Glutamatergic neuron (in vitro differentiated cells): ENCODE results near the gene CAMTA1. TPM values are rescaled to one million over a fixed set of nuclear protein-coding genes. Genes with fewer than 3 reads are reported as not detected.

ENCODE experiments used
- DNase-seq: peaks from one replicate; pipeline ENCODE4 v3.0.0; 2022
- H3K27ac Mint-ChIP-seq: one replicate; pipeline ENCODE4 v1.8.0; 2020; ENCODE audit warnings: mild to moderate bottlenecking, mixed read lengths, inconsistent platforms; ENCODE audit not compliant: unreplicated experiment
- H3K27me3 Mint-ChIP-seq: one replicate; pipeline ENCODE4 v1.8.0; 2020; ENCODE audit warnings: mild to moderate bottlenecking, moderate library complexity, mixed read lengths, inconsistent platforms; ENCODE audit not compliant: unreplicated experiment
- H3K36me3 Mint-ChIP-seq: one replicate; pipeline ENCODE4 v1.8.0; 2020; ENCODE audit warnings: mild to moderate bottlenecking, mixed read lengths, inconsistent platforms; ENCODE audit not compliant: unreplicated experiment
- H3K4me1 Mint-ChIP-seq: one replicate; pipeline ENCODE4 v1.8.0; 2020; ENCODE audit warnings: mild to moderate bottlenecking, low read depth, mixed read lengths, inconsistent platforms; ENCODE audit not compliant: unreplicated experiment
- H3K4me3 Mint-ChIP-seq: one replicate; pipeline ENCODE4 v1.8.0; 2020; ENCODE audit warnings: mild to moderate bottlenecking, mixed read lengths, inconsistent platforms; ENCODE audit not compliant: unreplicated experiment
- H3K9me3 Mint-ChIP-seq: one replicate; pipeline ENCODE4 v1.8.0; 2020; ENCODE audit warnings: mild to moderate bottlenecking, moderate library complexity, mixed read lengths, inconsistent platforms; ENCODE audit not compliant: unreplicated experiment
- total RNA-seq: library from RNA; stranded (reverse); fragmentation: NEBNext Ultra II Directional; extraction: Animal tissue kit (Norgen Biotek cat#: 25700); gene quantifications from one replicate; pipeline ENCODE4 v1.2.1, GENCODE V29; 2021; ENCODE audit not compliant: unreplicated experiment
- TF ChIP-seq, protein P1 (sequence below): fragments of 200-600 bp; sonication (generic); IDR thresholded peaks from one replicate; pipeline ENCODE4 v1.5.0; 2021; ENCODE audit not compliant: partially characterized antibody, unreplicated experiment

Gene CAMTA1
- total RNA-seq, 1 donor from 2014 or later, result 77.2 TPM

DNA sequence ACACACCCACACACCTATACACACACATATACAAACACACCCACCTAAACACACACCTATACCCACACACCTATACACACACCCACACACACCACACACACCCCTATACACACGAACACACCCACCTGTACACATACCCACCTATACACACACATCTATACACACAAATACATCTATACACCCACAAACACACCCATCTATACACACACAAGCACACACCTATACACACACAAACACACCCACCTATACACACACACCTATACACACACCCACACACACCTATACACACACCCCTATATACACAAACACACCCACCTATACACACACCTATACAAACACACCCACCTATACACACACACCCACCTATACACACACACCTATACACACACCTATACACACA, 869.5 kb downstream of the CAMTA1 start:
- no peak overlapping the region for H3K27ac Mint-ChIP-seq
- DNase-seq, result no peak
- peaks cover 4% of the 10 kb centered on the region for H3K4me1 Mint-ChIP-seq
- no peak overlapping the region for H3K4me3 Mint-ChIP-seq
- peaks cover 3% of the 10 kb centered on the region for H3K9me3 Mint-ChIP-seq
- peaks cover 5% of the 10 kb centered on the region for H3K27me3 Mint-ChIP-seq
- TF ChIP-seq, protein P1, sequence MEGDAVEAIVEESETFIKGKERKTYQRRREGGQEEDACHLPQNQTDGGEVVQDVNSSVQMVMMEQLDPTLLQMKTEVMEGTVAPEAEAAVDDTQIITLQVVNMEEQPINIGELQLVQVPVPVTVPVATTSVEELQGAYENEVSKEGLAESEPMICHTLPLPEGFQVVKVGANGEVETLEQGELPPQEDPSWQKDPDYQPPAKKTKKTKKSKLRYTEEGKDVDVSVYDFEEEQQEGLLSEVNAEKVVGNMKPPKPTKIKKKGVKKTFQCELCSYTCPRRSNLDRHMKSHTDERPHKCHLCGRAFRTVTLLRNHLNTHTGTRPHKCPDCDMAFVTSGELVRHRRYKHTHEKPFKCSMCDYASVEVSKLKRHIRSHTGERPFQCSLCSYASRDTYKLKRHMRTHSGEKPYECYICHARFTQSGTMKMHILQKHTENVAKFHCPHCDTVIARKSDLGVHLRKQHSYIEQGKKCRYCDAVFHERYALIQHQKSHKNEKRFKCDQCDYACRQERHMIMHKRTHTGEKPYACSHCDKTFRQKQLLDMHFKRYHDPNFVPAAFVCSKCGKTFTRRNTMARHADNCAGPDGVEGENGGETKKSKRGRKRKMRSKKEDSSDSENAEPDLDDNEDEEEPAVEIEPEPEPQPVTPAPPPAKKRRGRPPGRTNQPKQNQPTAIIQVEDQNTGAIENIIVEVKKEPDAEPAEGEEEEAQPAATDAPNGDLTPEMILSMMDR, result no peak
- no peaks in the 10 kb centered on the region for H3K36me3 Mint-ChIP-seq

DNA sequence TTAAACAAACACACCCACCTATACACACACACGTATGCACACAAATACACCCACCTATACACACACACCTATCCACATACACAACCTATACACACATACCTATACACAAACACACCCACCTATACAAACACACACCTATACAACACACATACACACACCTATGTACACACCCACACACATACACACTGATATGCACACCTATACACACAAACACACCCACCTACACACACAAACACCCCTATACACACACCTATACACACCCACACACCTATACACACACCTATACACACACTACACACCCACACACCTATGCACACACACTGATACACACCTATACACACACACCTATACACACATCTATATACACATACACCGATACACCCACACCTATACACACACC, 870.1 kb downstream of the CAMTA1 start:
- peaks cover 3% of the 10 kb centered on the region for H3K9me3 Mint-ChIP-seq
- H3K27me3 Mint-ChIP-seq, result peaks cover 5% of the 10 kb centered on the region
- H3K36me3 Mint-ChIP-seq, result no peaks in the 10 kb centered on the region
- peak overlapping the region; percentile 53 for H3K4me3 Mint-ChIP-seq
- peaks cover 4% of the 10 kb centered on the region for H3K4me1 Mint-ChIP-seq
- TF ChIP-seq, protein P1, result no peak
- no peak for DNase-seq
- no peak overlapping the region for H3K27ac Mint-ChIP-seq

DNA sequence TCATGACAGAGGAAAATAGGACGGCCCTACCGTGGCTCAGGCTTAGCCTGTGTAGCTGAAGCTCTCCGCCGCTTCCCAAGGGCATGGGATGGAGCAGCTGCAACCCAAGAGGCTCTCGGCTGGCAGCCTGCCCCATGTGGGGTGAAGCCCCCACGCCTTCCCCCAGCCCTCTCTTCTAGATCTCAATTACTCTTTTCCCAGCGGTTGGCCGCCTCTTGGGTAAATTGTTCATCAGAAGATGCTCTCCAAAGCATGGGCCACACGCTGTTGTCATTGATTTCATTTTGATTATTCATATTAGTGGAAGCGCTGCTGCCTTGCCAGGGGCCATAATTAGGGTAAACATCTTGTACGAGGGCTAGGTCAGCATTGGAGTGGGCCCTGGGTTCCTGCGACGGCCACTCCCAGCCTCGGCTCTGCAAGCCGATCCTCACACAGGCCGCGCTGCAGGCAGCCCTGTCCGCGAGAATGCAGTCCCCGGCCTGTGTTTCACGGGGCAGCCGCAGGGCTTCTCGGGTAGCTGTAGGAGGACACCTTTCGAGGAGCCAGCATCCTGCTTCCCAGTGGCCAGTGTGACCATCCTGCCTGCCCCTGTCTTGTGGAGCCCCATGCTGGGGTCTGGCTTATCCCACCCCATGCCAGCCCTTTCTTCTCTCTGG, 871.4 kb downstream of the CAMTA1 start:
- Mint-ChIP-seq H3K36me3 (no peaks in the 10 kb centered on the region), H3K4me3 (no peak overlapping the region), H3K27ac (no peak overlapping the region), H3K27me3 (peaks cover 3% of the 10 kb centered on the region), H3K9me3 (peaks cover 3% of the 10 kb centered on the region), H3K4me1 (peaks cover 4% of the 10 kb centered on the region)
- no peak for DNase-seq
- TF ChIP-seq, protein P1, result no peak

DNA sequence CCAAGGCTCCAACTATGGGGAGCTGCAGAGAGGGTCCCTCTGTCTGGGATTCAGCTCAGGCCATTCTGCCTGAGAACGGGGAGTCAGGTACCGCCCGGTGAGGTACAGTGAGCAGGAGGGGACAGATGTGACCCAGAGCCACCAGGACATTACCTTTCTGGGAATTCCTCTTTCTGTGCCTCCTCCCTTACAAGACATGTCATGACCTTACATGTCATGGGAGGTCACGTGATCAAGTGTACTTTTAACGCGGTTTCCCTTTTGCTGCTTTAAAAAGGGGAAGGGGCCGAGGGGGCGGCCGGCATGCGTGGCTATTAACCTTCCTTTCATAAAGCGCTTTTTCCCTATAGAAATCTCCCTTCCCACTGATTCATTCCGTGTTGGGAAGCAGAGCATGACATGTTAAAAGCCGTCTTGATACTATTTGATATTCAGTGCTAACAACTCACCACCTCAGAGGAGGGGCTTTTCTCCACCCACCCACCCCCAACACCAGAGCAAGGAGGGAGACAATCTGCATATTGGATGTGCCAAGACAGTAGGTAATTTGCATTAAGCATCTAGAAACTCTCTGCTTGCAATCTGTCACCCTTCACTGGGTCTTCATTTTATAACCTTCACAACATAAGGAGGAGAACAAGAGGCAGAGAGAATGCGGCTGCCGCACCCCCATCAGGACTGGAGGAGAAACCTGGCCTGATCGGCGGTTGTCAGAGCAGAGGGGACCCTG, 872.2 kb downstream of the CAMTA1 start:
- TF ChIP-seq, protein P1, result no peak
- DNase-seq, result no peak
- Mint-ChIP-seq H3K4me1 (no peaks in the 10 kb centered on the region), H3K9me3 (peaks cover 6% of the 10 kb centered on the region), H3K4me3 (no peak overlapping the region), H3K27me3 (peaks cover 3% of the 10 kb centered on the region), H3K36me3 (no peaks in the 10 kb centered on the region), H3K27ac (no peak overlapping the region)

DNA sequence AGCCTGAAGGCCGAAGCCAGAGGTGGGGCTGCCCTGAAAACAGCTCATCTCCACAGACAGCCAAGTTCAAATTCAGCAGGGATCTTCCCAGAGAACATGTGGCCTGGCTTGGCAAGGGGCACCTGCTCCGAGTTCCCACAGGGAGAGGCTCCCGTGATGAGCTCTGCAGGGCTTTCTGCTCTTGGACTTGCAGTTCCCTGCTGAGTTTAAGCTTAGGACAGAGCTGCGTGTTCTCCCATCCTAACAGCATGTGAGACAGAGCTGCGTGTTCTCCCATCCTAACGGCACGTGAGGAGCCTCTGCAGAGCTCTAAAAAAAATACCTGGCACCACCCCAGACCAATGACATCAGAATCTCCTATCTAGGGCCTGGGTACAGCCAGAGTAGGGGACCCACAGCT, 872.8 kb downstream of the CAMTA1 start:
- H3K4me3 Mint-ChIP-seq, result no peak overlapping the region
- no peaks in the 10 kb centered on the region for H3K4me1 Mint-ChIP-seq
- TF ChIP-seq, protein P1, result no peak
- no peak for DNase-seq
- H3K27me3 Mint-ChIP-seq, result peaks cover 2% of the 10 kb centered on the region
- no peak overlapping the region for H3K27ac Mint-ChIP-seq
- peaks cover 6% of the 10 kb centered on the region for H3K9me3 Mint-ChIP-seq
- H3K36me3 Mint-ChIP-seq, result no peaks in the 10 kb centered on the region
